LNCaP clone FGC (cell line): ENCODE measurements around the gene LPCAT1.
"Not testable (repeated sequence)": the region's sequence is repeated elsewhere in the genome, so short reads cannot be mapped to it uniquely, and the experiment has no call there.

Experiments used
- DNase-seq: peaks from one replicate; pipeline ENCODE4 v3.0.0-alpha.2; 2011; ENCODE audit warnings: low read depth
- H3K4me3 ChIP-seq: 2 replicates; pipeline ENCODE4 v1.5.1; 2011; ENCODE audit warnings: mild to moderate bottlenecking, low read depth, low read length, control low read depth
- TF ChIP-seq, protein P1 (sequence below): IDR thresholded peaks from 2 replicates; pipeline ENCODE4 v1.5.1; 2012; ENCODE audit warnings: mild to moderate bottlenecking; ENCODE audit not compliant: control insufficient read depth, insufficient read depth; ENCODE audit errors: extremely low read depth

The LPCAT1 gene

GRCh38 chr5:1429496-1429895 is 94.3 kb downstream of the LPCAT1 start:
- no peak overlapping the region for H3K4me3 ChIP-seq
- TF ChIP-seq, protein P1, sequence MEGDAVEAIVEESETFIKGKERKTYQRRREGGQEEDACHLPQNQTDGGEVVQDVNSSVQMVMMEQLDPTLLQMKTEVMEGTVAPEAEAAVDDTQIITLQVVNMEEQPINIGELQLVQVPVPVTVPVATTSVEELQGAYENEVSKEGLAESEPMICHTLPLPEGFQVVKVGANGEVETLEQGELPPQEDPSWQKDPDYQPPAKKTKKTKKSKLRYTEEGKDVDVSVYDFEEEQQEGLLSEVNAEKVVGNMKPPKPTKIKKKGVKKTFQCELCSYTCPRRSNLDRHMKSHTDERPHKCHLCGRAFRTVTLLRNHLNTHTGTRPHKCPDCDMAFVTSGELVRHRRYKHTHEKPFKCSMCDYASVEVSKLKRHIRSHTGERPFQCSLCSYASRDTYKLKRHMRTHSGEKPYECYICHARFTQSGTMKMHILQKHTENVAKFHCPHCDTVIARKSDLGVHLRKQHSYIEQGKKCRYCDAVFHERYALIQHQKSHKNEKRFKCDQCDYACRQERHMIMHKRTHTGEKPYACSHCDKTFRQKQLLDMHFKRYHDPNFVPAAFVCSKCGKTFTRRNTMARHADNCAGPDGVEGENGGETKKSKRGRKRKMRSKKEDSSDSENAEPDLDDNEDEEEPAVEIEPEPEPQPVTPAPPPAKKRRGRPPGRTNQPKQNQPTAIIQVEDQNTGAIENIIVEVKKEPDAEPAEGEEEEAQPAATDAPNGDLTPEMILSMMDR: no peak
- no peak for DNase-seq

- TF ChIP-seq, protein P1: no peak
- no peak for DNase-seq
- no peak overlapping the region for H3K4me3 ChIP-seq
These were observed 94.7 kb downstream of the LPCAT1 start for GRCh38 chr5:1429066-1429465.

DNA sequence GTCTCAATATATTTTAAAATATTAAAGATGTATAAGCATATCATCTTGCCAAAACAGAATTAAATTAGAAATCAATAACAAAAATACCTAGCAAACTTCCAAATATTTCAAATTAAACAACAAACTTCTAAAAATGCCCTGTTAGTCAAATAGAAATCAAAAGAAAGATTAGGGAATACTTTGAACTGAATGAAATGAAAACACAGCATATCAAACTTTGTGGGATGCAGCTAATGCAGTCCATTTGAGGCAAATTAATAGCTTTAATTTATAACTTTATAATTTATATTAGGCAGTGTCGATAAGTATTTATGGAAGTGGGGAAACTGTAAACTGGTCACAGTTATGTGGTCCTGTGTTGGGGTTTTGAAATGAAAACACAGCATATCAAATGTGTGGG is 95.7 kb downstream of the LPCAT1 start:
- TF ChIP-seq, protein P1: no peak
- no peak overlapping the region for H3K4me3 ChIP-seq
- no peak for DNase-seq

- TF ChIP-seq, protein P1: no peak
- H3K4me3 ChIP-seq: no peak overlapping the region
- DNase-seq: no peak
These were observed 99.0 kb downstream of the LPCAT1 start for GRCh38 chr5:1424716-1425115.

DNA sequence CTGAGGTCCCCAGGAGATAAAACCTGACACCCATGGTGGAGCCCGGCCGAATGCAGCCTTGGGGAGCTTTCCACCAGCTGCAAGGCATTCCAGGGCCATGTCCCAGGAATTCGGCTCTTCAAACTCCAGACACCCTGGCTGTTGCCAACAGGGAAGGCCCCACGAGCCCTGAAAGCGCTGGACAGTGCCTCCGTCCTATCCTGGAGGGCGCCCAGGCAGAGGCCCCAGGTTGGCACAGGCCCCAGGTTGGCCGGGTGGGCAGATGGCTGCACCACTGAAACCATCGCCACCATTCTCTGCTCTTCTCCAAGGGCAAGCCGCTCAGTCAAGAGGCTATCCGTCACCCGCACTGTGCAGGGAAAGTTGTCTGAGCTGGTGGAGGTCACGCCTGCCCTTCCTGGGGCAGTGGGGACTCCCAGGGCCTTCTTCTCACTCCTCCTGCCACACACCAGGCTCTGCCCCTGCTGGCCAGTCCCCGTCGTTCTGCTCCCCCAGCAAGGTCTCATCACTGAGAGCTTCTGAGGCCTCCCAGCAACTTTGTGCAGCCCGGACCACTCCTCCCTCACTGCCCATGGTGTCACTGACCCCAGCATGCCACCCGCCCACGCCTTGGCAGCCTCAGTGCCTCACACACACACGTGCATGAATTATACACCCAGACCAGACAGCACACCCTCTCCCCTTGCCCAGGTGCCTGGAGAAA is 99.7 kb downstream of the LPCAT1 start:
- H3K4me3 ChIP-seq: no peak overlapping the region
- no peak for DNase-seq
- TF ChIP-seq, protein P1: no peak

GRCh38 chr5:1422522-1422921 is 101.2 kb downstream of the LPCAT1 start:
- DNase-seq: not testable (repeated sequence)

DNA sequence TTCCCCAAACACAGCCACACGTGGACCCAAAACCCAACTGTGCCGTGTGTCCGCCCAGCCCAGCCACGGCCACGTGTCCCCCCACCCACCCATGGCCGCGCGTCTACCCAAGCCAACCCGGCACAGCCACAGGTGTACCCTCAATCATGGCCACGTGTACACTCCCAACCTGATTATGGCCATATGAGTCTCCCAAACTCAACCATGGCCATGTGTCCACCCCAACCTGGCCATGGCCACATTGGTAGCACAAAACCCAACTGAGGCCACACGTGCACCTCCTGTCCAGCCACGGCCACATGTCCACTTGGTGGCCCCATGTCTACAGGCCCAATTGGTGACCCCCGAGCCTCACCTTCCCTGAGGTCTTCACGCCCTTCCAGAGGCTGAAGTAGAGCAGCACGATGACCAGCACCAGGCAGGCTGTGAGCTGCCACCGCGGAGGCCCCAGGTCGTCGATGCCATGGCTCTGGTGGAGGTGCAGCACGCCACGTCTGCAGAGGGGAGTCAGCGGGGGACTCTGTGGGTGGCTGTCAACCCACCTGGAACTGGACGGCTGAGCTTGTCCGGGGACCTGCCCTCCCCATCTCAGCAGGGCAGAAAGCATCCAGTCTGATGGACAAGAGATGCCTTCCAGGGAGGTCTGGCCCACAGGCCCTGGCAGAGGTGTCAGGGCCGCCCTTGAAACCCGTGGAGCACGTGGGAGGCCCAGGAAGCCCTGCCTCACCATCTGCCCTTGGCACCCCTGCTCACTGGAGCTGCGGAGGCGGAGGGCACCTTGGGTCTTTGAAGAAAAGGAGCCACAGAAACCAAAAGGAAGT is 102.0 kb downstream of the LPCAT1 start:
- TF ChIP-seq, protein P1: no peak
- H3K4me3 ChIP-seq: no peak overlapping the region
- no peak for DNase-seq

More at GRCh38 chr5:1422522-1422921, 101.2 kb downstream of the LPCAT1 start:
- not testable (repeated sequence) for H3K4me3 ChIP-seq
